Erythroblast (primary cell): Measurements from ENCODE around the gene ZNF219.

Experiments
- GATA1 ChIP-seq: IDR thresholded peaks from 2 replicates; pipeline ENCODE4 v1.6.1; 2011; ENCODE audit warnings: low read depth, mild to moderate bottlenecking, control low read depth, low read length, moderate library complexity
- POLR2A ChIP-seq: IDR thresholded peaks from 2 replicates; pipeline ENCODE4 v1.6.1; 2011; ENCODE audit warnings: mild to moderate bottlenecking, low read length

DNA sequence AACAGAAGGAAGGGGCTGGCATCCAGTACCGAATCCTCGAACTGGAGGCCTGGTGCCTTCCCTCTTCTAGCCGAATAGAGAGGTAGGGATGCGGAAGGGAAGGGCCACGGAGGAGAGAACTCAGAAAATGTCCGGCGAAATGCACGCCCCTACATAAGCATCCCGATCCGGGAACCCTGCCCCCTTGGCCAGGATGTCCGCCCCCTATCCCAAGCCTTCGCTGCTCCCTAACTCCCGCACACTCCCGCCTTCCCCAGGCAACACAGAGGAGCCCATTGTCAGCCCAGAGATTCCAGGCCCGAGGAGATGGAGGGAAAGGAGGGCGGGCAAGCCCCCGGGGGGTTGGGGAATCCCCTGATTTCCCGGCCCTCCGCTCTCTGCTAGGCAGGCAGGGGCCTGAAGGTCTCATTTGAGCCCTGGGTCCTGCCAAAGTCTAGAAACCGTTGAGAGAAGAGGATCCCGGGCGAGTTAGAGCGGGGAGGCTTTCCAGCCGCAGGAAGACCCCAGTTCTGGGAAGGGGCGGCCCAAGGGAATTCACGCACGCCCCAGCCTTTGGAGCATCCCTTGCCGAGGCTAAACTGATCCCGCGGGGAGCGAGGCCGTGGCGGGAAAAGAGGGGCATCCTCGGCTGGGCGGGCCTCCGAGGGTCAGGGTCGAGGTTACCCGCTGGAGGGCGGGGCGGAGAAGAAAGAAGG, 28.9 kb downstream of the ZNF219 start:
- no peak for TF ChIP-seq POLR2A
- TF ChIP-seq GATA1: no peak
